HG03571 (cell line): ENCODE measurements around the gene TARBP2.
"Not testable (repeated sequence)": the region's sequence is repeated elsewhere in the genome, so short reads cannot be mapped to it uniquely, and the experiment has no call there.

ENCODE experiments used
- ATAC-seq: cut with Tn5 transposase; IDR thresholded peaks from one replicate; pipeline ENCODE4 v1.9.1; 2021; ENCODE audit not compliant: unreplicated experiment

Gene TARBP2

DNA sequence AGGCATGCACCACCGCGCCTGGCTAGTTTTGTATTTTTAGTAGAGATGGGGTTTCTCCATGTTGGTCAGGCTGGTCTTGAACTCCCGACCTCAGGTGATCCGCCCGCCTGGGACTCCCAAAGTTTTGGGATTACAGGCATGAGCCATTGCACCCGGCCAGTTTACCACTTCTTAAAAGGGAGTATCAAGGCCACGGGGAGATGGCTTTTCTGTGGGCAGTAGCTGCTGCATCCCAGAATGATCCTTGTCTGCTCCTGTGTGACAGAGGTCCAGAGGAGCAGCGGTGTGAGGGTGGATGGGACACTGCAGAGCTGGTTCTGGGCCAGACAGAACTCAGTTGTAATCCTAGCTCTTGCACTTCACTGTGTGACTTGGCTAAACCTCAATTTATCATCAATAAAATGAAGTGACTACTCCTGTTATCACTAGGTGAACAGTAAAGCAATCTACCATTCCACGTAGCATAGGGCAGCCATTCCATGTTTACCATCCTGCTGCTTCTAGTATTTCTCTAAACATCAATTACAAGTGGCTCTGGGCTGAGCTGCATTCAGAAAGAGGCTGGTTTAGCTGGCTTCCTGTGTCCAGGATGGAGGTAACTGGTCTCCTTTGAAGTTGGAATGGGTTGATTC is 9.2 kb downstream of the TARBP2 start:
- ATAC-seq = no peak

DNA sequence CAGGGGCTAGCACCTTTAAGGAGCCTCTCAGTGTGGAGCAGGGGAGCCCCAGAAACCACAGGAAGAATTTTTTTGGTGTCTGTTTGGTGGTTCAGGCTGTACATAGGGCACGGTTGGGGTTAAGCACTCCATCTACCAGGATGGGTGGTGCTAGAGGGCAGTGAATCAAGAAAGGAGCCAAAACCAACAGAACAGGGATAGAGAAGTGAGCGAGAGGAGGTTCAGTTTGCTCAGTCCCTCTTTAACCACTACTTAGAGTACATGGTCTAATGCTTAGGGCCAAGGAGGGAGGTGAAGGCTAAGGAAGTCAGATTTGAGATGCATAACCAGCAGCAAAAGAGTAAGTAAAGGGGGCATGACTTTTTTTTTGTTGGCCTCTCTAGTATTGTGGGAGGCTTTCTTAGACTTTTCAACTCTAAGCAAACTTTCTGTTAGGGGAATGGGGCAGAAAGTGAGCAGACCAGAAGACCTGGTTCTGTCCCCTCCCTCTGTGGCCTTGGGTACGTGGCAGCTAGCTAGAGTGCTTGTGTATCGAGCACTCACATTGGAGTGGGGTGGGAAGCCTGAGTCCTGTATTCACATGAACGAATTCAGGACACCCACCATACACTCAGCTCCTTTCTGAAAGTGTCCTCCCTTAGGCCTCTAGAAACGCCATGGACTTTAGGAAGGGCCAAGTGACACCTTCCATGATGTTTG is 12.8 kb downstream of the TARBP2 start:
- no peak for ATAC-seq

DNA sequence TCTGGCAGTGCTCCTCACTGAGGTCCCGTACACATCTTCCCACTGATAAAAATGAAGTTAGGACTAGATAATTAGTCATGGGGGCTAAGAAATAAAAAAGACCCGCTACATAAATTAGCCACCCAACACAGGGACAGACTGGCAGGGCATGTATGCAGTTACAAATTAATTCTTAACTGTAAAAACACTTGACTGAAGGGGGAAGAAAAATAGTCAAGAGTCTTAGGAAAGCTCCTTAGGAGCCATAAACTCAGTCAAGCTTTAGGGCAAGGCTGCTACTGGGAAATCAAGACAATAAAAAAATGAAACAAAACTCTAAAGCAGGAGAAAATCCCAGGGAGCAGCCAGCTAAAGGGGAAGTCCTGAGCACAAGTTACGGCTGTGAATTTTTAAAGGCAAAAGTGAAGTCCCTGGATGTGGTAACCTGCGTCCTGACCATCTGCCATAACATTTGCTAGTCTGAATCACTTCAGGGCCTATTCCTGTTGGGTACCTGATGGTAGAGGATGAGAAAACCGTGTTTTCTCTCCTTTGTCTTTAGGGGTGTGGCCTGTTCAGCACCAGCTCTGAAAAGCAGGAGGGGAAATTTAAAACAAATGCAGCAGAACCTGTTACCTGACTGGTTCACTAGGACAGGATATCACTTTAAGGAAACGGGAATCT is 13.7 kb downstream of the TARBP2 start:
- ATAC-seq = no peak

DNA sequence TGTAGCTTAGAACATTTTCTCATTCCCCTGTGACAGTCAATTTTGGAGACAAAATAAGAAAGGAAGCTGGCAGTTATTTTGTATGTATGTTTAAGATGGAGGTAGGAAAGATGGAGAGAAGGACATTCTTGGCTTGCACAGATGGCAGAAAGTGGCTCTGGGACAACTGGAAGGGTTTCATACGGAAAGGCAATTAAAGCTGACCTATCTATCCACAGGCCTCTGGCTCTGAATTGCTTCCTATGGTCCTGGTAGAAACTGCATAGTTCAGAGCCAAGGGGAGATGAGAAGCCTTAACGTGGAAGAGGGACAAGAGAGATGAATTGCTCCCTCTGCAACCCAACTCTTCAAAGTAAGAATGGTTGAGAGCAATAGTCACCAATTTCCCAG is 14.2 kb downstream of the TARBP2 start:
- ATAC-seq = no peak

DNA sequence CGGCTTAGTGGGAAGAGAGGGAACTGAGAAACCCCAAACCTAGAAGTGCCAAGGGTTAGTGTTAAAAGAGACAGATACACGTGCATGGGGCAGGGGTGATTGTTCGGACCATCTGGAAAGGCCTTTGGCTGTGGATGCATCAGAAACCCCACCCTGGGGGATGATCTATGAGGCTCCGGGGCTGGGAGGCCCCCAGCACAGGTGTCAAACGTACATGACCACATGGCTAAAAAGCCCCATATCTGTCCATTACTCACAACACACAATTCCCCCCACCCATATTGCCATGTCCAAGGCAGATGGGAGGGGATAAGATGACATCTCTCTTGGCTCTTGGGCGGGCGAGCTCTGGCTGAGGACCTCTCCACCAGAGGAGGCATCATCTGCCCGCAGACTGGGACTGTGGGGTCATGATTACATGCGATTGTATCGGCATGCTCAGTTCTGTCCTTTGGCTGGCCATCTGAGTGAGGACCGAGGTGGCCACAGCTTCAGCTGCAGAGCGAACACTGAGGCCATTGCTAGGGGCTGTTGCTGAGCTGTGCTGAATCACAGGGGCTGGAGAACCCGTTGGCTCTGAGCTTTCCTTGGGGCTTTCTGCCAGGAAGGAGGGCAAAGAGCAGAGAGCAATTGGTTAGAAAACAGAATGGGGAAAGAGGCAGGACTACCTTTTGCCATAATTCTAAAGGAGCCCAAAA is 15.8 kb downstream of the TARBP2 start:
- ATAC-seq = no peak

DNA sequence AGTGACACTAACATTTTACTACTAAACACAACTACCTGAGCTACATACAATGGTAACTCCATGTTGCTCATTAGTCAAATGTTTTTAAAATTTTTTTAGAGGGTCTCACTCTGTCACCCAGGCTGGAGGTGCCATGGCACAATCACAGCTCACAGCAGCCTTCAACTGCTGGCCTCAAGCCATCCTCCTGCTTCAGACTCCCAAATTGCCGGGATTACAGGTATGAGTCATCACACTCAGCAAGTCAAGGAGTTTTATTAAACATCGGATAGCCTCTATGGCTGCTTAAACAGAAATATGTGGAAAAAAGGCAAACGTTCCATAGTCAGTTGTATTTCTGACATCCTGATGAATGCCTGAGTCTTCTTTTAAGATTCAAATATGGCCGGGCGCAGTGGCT is 17.3 kb downstream of the TARBP2 start:
- ATAC-seq = no peak

DNA sequence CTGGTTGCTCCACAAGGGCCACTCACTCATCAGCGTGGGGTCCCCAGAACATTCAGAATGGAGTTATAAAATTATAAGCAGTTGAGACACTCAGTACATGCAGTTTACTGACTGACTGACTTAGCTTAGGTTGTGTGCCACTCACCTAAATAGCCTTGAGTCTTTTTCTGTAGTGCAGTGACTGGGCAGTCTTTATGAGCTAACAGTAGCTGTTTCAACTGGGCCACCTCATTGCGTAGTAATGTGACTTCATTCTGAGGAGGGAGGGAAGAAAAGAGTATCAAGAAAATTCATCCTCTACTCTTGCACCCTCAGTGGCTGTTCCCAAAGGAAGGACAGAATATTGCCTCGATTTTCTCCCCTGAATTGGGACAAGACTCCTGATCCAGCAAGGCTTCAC is 22.0 kb downstream of the TARBP2 start:
- ATAC-seq = no peak

DNA sequence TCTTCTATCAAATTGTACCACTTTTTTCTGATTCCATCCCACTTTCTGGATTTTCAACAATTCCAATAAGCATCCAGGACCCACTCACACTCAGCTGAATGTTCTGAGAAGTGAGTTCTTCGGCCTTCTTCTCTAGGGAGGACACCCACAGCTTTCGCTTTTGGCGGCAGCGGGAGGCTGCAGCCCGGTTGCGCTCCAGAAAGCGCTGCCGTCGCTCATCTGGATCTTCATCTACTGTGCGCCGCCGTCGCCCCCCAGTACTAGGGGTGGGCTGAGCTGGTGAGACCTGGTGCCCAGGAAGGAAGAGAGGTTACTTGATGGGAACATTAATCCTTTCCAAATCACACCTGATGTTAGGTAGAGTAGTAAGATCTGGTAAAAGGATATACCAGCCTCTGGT is 23.4 kb downstream of the TARBP2 start:
- ATAC-seq = no peak

DNA sequence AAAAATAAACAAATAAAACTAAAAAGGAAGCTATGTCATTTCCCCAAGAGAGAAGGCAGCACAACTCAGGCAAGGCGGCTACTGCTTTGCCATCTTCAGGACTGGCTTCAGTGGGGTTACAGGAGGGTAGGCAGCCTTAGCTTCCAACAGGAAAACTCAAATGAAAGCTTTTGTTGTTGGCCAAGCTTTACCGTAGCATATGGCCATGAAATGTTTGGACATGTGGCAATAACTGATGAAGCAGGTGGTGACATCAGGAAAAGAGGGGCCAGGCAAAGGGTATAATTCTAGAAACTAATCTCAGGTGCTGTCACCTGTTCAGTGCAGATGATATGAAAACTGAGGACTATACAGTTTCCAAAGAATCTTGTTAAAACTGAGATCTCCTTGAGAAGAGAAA is 29.0 kb downstream of the TARBP2 start:
- ATAC-seq = no peak

DNA sequence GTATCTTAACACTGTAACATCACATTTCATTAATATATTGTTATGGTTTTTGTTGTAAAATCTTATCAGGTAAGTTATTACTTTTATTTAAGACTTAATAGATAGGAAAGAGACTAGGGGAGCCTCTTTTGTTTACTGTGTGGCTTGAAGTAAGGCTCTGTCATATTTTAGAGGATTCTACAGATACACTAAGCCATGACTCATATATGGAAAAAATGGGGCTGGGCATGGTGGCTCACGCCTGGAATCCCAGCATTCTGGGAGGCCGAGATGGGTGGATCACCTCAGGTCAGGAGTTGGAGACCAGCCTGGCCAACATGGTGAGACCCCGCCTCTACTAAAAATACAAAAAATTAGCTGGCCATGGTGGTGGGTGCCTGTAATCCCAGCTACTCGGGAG is 29.8 kb downstream of the TARBP2 start:
- no peak for ATAC-seq

DNA sequence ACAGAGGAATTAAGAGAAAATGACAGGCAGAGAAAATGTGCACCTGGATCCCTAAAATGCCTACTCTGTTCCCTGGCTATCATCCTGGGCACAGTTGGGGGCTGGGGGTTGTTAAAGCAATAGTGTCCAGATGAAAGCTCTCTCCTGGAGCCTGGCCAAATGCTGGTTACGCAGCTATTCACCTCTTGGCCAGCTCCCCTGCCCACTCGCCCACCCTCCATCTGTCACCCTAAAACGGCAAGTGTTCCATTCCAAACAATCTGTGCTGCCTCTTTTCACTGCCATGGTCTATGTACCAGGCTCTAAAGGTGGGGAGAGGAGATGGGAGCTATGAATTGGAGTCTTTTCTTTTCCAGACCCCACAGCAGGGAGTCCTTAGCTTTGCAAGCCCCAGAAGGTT is 30.9 kb downstream of the TARBP2 start:
- ATAC-seq = no peak

DNA sequence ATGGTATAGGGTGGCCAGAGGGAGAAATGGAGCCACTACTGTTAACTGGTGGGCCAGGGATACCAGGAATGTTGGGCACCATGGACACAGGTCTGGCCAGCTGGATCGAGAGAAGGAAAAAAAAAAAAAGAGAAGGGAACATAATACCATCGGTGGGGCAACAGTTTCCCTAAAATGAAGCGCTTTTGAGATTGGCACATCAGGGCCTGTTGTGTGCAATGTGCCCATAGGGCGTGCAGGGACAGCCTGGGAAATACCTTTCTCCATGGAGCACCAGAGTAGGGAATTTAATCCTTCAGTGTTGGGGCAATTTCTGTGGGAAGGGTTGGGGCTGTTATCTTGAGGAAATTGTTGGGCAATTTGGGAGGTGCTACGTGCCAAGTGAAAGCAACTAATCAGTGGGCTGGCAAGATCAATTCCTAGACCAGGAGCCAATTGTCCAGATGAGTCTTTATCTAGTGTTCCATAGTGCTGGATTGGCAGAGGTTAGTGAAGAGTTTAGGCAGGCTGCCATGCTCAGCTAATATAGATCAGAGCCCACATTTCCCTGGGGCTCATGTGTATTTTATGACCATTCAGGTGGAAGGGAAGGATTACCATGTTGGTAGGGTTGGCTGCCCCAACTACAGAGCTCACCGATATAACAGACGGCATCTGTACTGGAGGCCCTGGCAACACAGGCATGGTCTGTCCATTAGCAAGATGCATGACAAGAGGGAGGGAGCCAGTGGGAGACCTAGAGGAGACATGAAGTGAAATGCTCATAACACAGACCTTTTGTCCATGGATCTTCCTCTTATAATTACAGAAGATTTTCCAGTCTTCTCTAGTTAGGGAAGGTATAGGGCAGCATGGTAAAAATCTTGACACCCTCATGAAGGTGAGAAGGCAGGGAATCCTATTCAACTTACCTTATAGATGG is 31.7 kb downstream of the TARBP2 start:
- no peak for ATAC-seq

DNA sequence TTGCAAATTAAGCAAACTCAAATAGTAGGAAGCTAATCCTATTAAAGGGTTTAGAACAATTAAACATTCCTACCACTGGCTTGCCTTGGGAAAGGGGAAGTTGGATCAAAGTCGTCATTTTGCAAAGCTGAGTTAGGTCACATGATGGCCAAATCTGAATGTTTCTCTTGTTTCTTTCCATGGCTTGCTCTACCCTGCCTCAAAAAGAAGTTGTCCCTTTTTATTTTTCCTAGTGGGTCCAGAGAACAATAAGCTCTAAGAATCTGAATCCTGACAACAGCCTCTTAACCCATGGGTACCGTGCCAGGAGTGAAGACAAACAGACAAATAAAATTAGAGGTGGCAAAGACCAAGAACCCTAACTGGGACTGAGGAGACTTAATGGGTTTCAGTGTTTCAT is 32.4 kb downstream of the TARBP2 start:
- no peak for ATAC-seq

DNA sequence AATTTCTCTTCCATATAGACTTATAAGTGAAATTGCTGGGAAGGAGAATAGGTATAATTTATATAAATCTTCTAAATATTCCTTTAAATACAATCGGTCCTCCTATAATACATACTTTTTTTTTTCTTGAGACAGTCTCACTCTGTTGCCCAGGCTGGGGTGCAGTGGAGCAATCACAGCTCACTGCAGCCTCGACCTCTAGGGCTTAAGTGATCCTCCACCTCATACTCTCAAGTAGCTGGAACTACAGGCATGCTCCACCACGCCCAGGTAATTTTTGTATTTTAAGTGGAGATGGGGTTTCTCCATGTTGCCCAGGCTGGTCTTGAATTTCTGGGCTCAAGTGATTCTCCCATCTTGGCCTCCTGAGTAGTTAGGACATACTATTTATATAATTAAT is 35.9 kb downstream of the TARBP2 start:
- ATAC-seq = no peak

DNA sequence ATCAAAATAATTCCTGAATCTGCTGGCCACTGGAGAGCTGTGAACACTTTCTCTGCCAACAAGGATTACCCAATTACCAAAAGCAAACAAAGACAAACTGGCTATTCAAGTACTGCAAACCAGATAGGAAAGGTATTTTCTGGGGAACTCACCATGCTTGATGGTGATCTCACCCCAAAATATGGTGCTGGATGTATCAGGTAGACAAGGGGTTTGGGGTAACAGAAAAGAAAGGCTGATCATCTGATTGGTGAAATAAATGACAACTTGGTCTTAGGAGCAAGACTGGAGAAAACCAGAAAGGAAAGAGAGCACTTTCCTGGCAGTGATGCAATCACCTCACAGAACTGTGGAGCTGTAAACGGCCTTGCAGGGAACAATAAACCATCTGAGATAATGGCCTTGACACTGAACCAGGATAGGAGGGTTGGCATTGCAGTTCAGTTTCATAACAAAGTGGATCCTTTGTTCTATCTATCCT is 37.2 kb downstream of the TARBP2 start:
- ATAC-seq = no peak

DNA sequence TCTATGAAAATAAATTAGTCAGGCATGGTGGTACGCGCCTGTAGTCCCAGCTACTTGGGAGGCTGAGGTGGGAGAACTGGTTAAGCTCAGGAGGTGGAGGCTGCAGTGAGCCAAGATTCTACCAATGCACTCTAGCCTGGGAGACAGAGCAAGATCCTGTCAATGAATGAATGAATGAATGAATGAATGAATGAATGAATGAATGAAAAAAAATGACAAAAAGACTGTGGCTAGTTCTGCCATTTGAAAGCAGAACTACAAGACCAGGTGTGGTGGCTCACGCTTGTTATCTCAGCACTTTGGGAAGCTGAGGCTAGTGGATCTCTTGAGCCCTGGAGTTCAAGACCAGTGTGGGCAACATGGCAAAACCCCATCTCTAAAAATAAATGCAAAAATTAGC is 38.4 kb downstream of the TARBP2 start:
- ATAC-seq = no peak

DNA sequence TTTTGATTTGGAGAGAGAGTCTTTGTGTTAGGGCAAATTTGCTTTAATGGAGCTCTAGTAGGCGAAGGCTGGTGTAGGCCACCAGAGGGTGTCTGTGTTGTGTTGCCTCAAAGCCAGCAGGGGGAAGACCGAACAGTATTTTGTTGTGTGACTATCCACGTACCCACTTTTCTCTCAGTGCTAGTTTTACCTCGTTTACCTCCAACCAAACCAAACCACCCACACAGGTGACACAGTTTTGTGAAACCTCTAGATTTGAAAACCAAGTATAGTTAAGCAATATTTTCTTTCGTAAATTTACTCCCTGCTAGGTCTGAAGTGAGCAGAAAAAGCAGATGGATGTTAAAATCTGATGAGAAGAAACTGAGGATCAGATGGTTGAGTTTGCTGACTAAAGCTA is 42.5 kb downstream of the TARBP2 start:
- ATAC-seq = no peak

DNA sequence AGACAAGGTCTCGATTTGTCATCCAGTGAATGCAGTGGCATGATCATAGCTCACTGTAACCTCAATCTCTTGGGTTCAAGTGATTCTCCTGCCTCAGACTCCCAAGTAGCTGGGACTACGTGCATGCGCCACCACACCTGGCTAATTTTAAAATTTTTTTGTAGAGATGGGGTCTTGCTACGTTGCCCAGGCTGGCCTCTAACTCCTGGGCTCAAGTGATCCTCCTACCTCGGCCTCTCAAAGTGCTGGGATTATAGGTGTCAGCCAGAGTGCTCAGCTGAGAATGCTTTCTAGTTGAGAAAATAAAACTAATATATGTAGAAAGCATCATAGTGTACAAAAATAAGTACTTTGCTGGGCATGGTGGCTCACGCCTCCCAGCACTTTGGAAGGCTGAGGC is 47.3 kb downstream of the TARBP2 start:
- not testable (repeated sequence) for ATAC-seq

DNA sequence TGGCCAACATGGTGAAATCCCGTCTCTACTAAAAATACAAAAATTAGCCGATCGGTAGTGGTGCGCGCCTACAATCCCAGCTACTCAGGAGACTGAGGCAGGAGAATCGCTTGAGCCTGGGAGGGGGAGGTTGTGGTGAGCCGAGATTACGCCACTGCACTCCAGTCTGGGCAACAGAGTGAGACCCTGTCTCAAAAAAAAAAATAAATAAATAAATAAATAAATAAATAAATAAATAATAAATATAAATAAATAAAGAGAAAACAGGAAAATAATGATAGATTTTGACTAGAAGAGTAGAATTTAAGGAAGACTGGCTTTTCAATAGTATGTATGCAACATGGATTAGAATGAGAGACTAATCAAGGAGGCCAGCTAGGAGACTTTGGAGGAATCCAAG is 49.0 kb downstream of the TARBP2 start:
- not testable (repeated sequence) for ATAC-seq

DNA sequence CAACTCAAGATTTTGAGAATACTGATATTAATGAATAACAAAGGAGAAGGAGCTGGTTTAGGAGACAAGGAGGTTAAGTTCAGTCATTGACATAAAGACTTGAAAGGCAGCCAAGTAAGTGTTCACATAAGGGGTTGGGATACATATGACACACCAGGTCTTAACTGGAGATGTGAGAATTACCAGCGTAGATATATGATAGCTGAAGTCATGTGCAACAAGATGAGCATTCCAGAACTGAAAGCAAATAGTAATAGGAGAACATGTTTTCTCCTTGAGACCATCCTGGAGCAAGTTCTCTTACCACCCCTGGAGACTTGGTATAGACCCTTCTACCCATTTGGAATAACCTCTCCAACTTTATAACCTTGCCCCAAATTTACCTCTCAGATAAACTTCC is 49.5 kb downstream of the TARBP2 start:
- ATAC-seq = no peak

DNA sequence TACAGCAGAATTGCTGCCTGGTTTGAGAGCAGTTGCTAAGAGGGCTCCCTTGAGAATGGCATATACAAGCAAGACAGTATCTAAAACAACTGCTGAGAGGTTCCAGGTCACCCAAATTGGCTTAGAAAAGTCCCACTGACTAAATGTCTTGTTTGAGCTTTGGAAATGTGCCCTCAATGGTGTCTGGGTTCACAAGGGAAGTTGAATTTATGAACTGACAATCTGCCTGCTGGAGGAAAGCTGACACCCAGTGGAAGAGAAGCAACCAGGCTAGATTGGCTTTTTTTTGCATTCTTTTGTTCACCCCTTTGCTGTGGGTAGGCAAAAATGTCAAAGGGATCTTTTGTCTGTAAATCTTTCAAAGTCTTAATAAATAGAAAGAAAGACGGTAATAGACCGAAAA is 50.8 kb downstream of the TARBP2 start:
- ATAC-seq = no peak
